SJSA1 (cell line): ENCODE measurements around the gene YAE1. TPM values are rescaled to one million over a fixed set of nuclear protein-coding genes. Genes with fewer than 3 reads are reported as not detected.
"Not testable (repeated sequence)": the region's sequence is repeated elsewhere in the genome, so short reads cannot be mapped to it uniquely, and the experiment has no call there.

Source experiments
- DNase-seq, 2 experiments: peaks; one replicate each; pipeline ENCODE4 v3.0.0-alpha.2; 2015 to 2020; ENCODE audit warnings: low spot score in 2 of 2, low read depth in 1 of 2
- H3K27ac ChIP-seq: fragments of 250-450 bp; sonication (Bioruptor Pico); 2 replicates; pipeline ENCODE4 v1.5.1; 2020; ENCODE audit warnings: mild to moderate bottlenecking, moderate library complexity
- H3K27me3 ChIP-seq: fragments of 250-450 bp; sonication (Bioruptor Pico); replicated peaks from 2 replicates; pipeline ENCODE4 v1.5.1; 2020; ENCODE audit warnings: mild to moderate bottlenecking, moderate library complexity
- H3K36me3 ChIP-seq: fragments of 250-450 bp; sonication (Bioruptor Pico); 2 replicates; pipeline ENCODE4 v1.5.1; 2020; ENCODE audit warnings: mild to moderate bottlenecking
- H3K4me1 ChIP-seq: fragments of 250-450 bp; sonication (Bioruptor Pico); replicated peaks from 2 replicates; pipeline ENCODE4 v1.6.1; 2021; ENCODE audit warnings: mild to moderate bottlenecking
- H3K4me3 ChIP-seq: fragments of 250-450 bp; sonication (Bioruptor Pico); 2 replicates; pipeline ENCODE4 v1.5.1; 2020; ENCODE audit warnings: mild to moderate bottlenecking
- H3K9me3 ChIP-seq: fragments of 250-450 bp; sonication (Bioruptor Pico); replicated peaks from 2 replicates; pipeline ENCODE4 v1.5.1; 2020; ENCODE audit warnings: mild to moderate bottlenecking
- total RNA-seq: library from RNA; depleted of rRNA; stranded (reverse); fragments of >200 nt; shearing (Covaris generic); gene quantifications from 2 replicates; pipeline ENCODE4 v1.2.3, GENCODE V29; 2014

Gene YAE1
- total RNA-seq, 1 experiment from 2014 or later, result 38.3 TPM

DNA sequence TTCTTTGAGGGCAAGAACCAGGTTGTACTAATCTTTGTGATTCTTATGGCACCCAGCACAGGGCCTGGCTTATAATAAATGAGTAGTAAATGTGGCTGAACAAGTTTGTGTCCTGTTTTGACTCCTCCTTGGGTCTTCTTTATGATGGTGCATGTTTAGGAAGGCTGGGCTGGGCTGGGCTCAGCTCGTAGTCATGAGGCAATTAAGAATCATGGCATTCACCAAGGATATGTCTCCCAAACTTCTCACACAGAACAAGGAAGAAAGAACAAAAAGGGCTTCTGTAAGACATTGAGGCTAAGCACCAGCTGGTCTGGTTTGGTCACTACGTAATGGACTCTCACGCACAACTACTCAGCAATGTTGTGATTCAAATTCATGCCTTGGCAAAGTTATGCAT lies 30.5 kb upstream of the YAE1 start:
- H3K27ac ChIP-seq, result no peak overlapping the region
- no peak for DNase-seq
- H3K27me3 ChIP-seq, result no peaks in the 10 kb centered on the region
- no peaks in the 10 kb centered on the region for H3K9me3 ChIP-seq
- H3K4me1 ChIP-seq, result no peaks in the 10 kb centered on the region
- H3K4me3 ChIP-seq, result no peak overlapping the region
- H3K36me3 ChIP-seq, result no peaks in the 10 kb centered on the region

DNA sequence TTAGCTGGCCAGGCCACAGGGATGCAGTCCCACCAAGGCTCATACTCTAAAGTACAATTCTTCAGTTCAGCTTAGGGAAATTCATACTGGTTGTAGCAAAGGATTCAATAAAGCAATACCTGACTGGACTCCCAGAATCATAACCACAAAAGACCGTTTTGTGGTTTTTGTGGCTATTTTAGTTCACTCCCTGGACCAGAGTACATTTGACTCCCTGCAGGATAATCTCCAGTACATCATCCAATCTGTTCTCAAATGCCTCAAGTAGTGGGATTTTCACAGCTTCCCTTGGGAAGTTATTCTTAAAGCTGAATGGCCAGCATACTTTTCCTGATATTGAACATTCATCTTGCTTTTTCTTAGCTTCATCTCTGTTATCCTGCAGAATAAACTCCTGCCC lies 29.3 kb upstream of the YAE1 start:
- Histone ChIP-seq H3K4me1 (no peaks in the 10 kb centered on the region), H3K27me3 (no peaks in the 10 kb centered on the region), H3K36me3 (no peaks in the 10 kb centered on the region), H3K9me3 (no peaks in the 10 kb centered on the region), H3K4me3 (no peak overlapping the region), H3K27ac (no peak overlapping the region)
- no peak for DNase-seq

- H3K36me3 ChIP-seq, result no peaks in the 10 kb centered on the region
- no peaks in the 10 kb centered on the region for H3K9me3 ChIP-seq
- H3K4me3 ChIP-seq, result no peak overlapping the region
- H3K27me3 ChIP-seq, result no peaks in the 10 kb centered on the region
- DNase-seq, result no peak
- H3K27ac ChIP-seq, result no peak overlapping the region
- no peaks in the 10 kb centered on the region for H3K4me1 ChIP-seq
Observed at GRCh38 chr7:39539816-39540215, 26.4 kb upstream of the YAE1 start.

DNA sequence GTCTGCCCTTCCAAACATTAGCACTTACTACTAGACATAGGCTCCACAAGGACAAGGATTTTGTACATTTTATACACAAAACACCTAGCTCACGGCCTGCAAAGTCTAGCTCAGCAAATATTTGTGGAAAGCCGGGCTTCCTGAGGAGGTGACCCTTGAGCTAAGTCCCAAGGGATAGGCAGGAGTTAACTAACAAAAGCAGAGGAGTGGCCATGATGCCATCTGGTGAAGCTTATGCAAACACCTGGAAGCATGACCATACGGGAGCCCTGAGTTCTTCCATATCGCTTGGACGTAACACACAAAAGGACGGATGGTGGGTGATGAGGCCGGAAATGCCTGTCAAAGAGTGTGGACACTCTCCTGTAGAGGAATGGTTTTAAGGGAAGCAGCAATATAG lies 25.9 kb upstream of the YAE1 start:
- no peak overlapping the region for H3K27ac ChIP-seq
- H3K9me3 ChIP-seq, result no peaks in the 10 kb centered on the region
- H3K36me3 ChIP-seq, result no peaks in the 10 kb centered on the region
- H3K27me3 ChIP-seq, result no peaks in the 10 kb centered on the region
- DNase-seq, result no peak
- no peak overlapping the region for H3K4me3 ChIP-seq
- no peaks in the 10 kb centered on the region for H3K4me1 ChIP-seq

- Histone ChIP-seq H3K4me3 (no peak overlapping the region), H3K9me3 (no peaks in the 10 kb centered on the region), H3K36me3 (no peaks in the 10 kb centered on the region), H3K4me1 (no peaks in the 10 kb centered on the region), H3K27ac (no peak overlapping the region), H3K27me3 (no peaks in the 10 kb centered on the region)
- no peak for DNase-seq
Observed at GRCh38 chr7:39541511-39541910, 24.7 kb upstream of the YAE1 start.

DNA sequence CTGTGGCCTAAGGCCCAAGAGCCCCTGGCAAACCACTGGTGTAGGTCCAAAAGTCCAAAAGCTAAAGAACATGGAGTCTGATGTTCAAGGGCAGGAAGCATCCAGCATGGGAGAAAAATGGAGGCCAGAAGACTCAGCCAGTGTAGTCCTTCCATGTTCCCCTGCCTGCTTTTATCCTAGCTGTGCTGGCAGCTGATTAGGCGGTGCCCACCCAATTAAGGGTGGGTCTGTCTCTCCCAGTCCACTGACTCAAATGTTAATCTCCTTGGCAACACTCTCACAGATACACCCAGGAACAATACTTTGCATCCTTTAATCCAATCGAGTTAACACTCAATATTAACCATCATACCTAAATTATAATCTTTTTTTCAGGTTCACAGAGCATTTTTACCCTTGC lies 21.4 kb upstream of the YAE1 start:
- H3K36me3 ChIP-seq, DNase-seq, H3K27me3 ChIP-seq, H3K4me1 ChIP-seq, H3K9me3 ChIP-seq, H3K4me3 ChIP-seq, H3K27ac ChIP-seq: not testable (repeated sequence)

GRCh38 chr7:39547336-39547735 lies 18.9 kb upstream of the YAE1 start:
- no peak overlapping the region for H3K4me3 ChIP-seq
- DNase-seq, result no peak
- H3K4me1 ChIP-seq, result no peaks in the 10 kb centered on the region
- H3K27me3 ChIP-seq, result no peaks in the 10 kb centered on the region
- H3K27ac ChIP-seq, result no peak overlapping the region
- H3K9me3 ChIP-seq, result peaks cover 3% of the 10 kb centered on the region; the same call in 1 of the 2 replicates
- no peaks in the 10 kb centered on the region for H3K36me3 ChIP-seq

- H3K4me1 ChIP-seq, result no peaks in the 10 kb centered on the region
- no peak overlapping the region for H3K27ac ChIP-seq
- H3K36me3 ChIP-seq, result no peaks in the 10 kb centered on the region
- peaks cover 3% of the 10 kb centered on the region; the same call in 1 of the 2 replicates for H3K9me3 ChIP-seq
- DNase-seq, result no peak
- H3K4me3 ChIP-seq, result no peak overlapping the region
- H3K27me3 ChIP-seq, result no peaks in the 10 kb centered on the region
Observed at GRCh38 chr7:39550411-39550810, 15.8 kb upstream of the YAE1 start.

DNA sequence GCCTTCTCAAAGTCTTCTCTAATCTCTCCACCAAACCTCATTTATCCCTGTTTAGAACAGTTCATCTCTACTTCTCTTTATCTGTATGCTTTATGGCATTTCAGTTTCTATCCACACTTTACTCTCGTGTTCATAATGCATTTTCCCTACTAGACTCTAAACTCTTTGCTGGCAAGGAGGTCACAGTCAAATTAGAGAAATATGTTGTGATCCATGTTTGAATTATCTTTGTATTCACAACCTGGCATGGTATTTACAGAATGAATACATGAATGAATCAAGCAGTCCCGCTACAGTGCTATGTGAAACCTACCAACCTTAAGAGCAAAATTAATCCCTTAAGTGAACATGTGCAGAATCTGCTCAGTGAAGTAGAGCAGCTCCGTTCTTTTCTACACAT lies 12.8 kb upstream of the YAE1 start:
- no peak overlapping the region for H3K4me3 ChIP-seq
- H3K27me3 ChIP-seq, result no peaks in the 10 kb centered on the region
- no peaks in the 10 kb centered on the region for H3K9me3 ChIP-seq
- no peak for DNase-seq
- no peak overlapping the region for H3K27ac ChIP-seq
- H3K36me3 ChIP-seq, result no peaks in the 10 kb centered on the region
- no peaks in the 10 kb centered on the region for H3K4me1 ChIP-seq

- Histone ChIP-seq H3K4me1 (no peaks in the 10 kb centered on the region), H3K36me3 (no peaks in the 10 kb centered on the region), H3K9me3 (no peaks in the 10 kb centered on the region), H3K27me3 (no peaks in the 10 kb centered on the region), H3K4me3 (no peak overlapping the region), H3K27ac (no peak overlapping the region)
- no peak for DNase-seq
Observed at GRCh38 chr7:39554583-39555165, 11.5 kb upstream of the YAE1 start.

DNA sequence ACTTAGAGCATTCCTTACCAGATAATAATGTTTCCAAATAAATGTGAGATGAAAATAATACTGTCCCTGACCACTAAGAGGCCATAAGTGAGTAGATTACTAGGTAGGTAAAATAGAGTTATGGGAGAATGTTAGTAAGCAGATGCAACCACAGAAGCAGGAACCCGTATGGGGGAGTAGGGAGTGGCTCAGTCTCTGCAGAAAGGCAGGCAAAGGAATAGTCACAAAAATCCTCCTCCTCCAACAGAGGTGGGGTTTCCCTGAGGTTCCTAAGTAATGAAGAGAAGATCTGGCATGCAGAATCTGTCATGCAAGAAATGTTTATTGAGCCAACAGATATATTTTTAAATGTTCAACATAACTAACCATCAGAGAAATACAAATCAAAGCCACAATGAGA lies 9.0 kb upstream of the YAE1 start:
- no peaks in the 10 kb centered on the region for H3K9me3 ChIP-seq
- no peaks in the 10 kb centered on the region for H3K4me1 ChIP-seq
- H3K27me3 ChIP-seq, result no peaks in the 10 kb centered on the region
- no peak overlapping the region for H3K27ac ChIP-seq
- no peak for DNase-seq
- H3K36me3 ChIP-seq, result no peaks in the 10 kb centered on the region
- no peak overlapping the region for H3K4me3 ChIP-seq

- no peaks in the 10 kb centered on the region for H3K4me1 ChIP-seq
- H3K27ac ChIP-seq, result no peak overlapping the region
- H3K27me3 ChIP-seq, result no peaks in the 10 kb centered on the region
- no peak for DNase-seq
- H3K4me3 ChIP-seq, result no peak overlapping the region
- no peaks in the 10 kb centered on the region for H3K9me3 ChIP-seq
- H3K36me3 ChIP-seq, result no peaks in the 10 kb centered on the region
Observed at GRCh38 chr7:39557911-39558310, 8.3 kb upstream of the YAE1 start.

GRCh38 chr7:39560408-39560807 lies 5.8 kb upstream of the YAE1 start:
- no peak overlapping the region for H3K27ac ChIP-seq
- H3K27me3 ChIP-seq, result no peaks in the 10 kb centered on the region
- no peaks in the 10 kb centered on the region for H3K36me3 ChIP-seq
- H3K4me1 ChIP-seq, result no peaks in the 10 kb centered on the region
- H3K4me3 ChIP-seq, result no peak overlapping the region
- no peaks in the 10 kb centered on the region for H3K9me3 ChIP-seq
- DNase-seq, result no peak

DNA sequence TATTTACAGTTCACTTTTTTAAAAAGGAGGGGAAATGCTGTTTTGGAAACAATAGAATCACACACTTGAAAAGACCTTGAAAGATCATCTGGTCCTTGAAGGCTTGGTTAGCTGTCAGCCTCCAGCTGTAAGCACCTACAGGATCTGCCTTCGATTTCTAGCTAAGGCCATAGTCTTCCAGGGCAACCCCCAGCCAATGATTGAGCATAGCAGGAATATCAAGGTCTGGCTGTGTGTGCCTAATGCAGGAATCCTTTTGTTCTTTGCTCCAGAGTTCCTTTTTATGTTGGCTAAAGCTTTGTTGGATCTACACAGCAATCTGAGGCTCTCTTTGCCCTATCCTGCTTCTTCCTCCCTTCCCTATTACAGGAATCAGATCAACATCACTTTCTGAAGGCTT lies 5.2 kb upstream of the YAE1 start:
- DNase-seq, result no peak
- no peak overlapping the region for H3K4me3 ChIP-seq
- H3K4me1 ChIP-seq, result no peaks in the 10 kb centered on the region
- H3K36me3 ChIP-seq, result no peaks in the 10 kb centered on the region
- H3K27me3 ChIP-seq, result no peaks in the 10 kb centered on the region
- no peak overlapping the region for H3K27ac ChIP-seq
- no peaks in the 10 kb centered on the region for H3K9me3 ChIP-seq

GRCh38 chr7:39565538-39565937 lies 666 bp upstream of the YAE1 start:
- Histone ChIP-seq H3K27ac (peak overlapping the region; percentile 16; the same call in 1 of the 2 replicates), H3K27me3 (no peaks in the 10 kb centered on the region), H3K4me1 (peaks cover 7% of the 10 kb centered on the region; the same call in 1 of the 2 replicates), H3K4me3 (peak overlapping the region; percentile 60), H3K9me3 (no peaks in the 10 kb centered on the region), H3K36me3 (peaks cover 13% of the 10 kb centered on the region)
- DNase-seq, result peak in 1 of 2 experiments; percentile 7
